Motor neuron (in vitro differentiated cells): ENCODE data around the gene GEMIN2. TPM values are rescaled to one million over a fixed set of nuclear protein-coding genes. Genes with fewer than 3 reads are reported as not detected.
A peak's percentile ranks its signal among the peaks of the same experiment; 100 is the strongest.
"Not testable (repeated sequence)": the region's sequence is repeated elsewhere in the genome, so short reads cannot be mapped to it uniquely, and the experiment has no call there.

Source experiments
- ATAC-seq, 8 experiments: fragments of 200-7000 bp; cut with Tn5 transposase; replicated peaks in 6 of 8; 2 replicates each; pipeline ENCODE4 v1.8.0; 2021; ENCODE audit warnings: mild to moderate bottlenecking in 8 of 8, moderate library complexity in 8 of 8
- H3K27ac ChIP-seq, 2 donors: fragments of 250-450 bp; sonication (Bioruptor Pico); 2 replicates each; pipeline ENCODE4 v1.9.0; 2021; ENCODE audit warnings: antibody characterized with exemption in 2 of 2, mild to moderate bottlenecking in 2 of 2, moderate library complexity in 1 of 2
- H3K4me1 ChIP-seq, 2 donors: fragments of 250-450 bp; sonication (Bioruptor Pico); replicated peaks in 1 of 2; 2 replicates each; pipeline ENCODE4 v1.6.1; 2021; ENCODE audit warnings: antibody characterized with exemption in 2 of 2, mild to moderate bottlenecking in 2 of 2, moderate library complexity in 1 of 2
- H3K4me3 ChIP-seq, 5 donors: fragments of 250-450 bp; sonication (Bioruptor Pico); 2 replicates each; pipeline ENCODE4 v1.9.0; 2021; ENCODE audit warnings: antibody characterized with exemption in 5 of 5, mild to moderate bottlenecking in 5 of 5, moderate library complexity in 4 of 5
- WGBS, 10 experiments: fragments of 450-650 bp; shearing (Covaris generic); methylation state at CpG; one replicate each; pipeline ENCODE4 v1.0.0; 2022; 5-methylcytosine and 5-hydroxymethylcytosine counted together
- in situ Hi-C, 9 experiments: fragments of 400-800 bp; cut with MboI; loops; one replicate each; pipeline ENCODE4 v1.15.0; 2021; ENCODE audit warnings: low sequenced_read_pairs in 9 of 9, low pct_unique_long_range_greater_than_20kb in 2 of 9; ENCODE audit not compliant: unreplicated experiment in 9 of 9
- total RNA-seq, 8 experiments: library from RNA; unstranded; fragments of 300-600 nt; gene quantifications; 2 replicates each; pipeline versions ENCODE4 v1.2.3 to v1.2.4, GENCODE V29; 2022

Gene GEMIN2
- total RNA-seq, 8 experiments from 2014 or later = 14.1 to 33.8 (median 31.1) TPM

GRCh38 chr14:39174560-39175444 lies 60.7 kb downstream of the GEMIN2 start, which contains the start of gene PNN:
TSS of gene PNN (plus strand) at chr14:39175254. CDS start at chr14:39175280, 26 bp downstream.
- peak within 1 kb of the TSS; percentile 60 to 74 (median 64) for H3K4me3 ChIP-seq
- peak within 1 kb of the TSS; percentile 84 to 86 for H3K27ac ChIP-seq
- H3K4me1 ChIP-seq = peaks cover 8 to 10% of the 10 kb centered on the region in 2 donors
- in situ Hi-C loops = no loop called here
- ATAC-seq = peak; percentile 81 to 94 (median 93)
- 0 to 17% (median 0%) methylated on average over 2 to 41 of the region's 56 CpGs for WGBS, 10 experiments

- peak; percentile 2 to 10 (median 6) for ATAC-seq
- peak overlapping the region; percentile 78 to 85 for H3K27ac ChIP-seq
- peaks cover 8 to 10% of the 10 kb centered on the region in 2 donors for H3K4me1 ChIP-seq
- peak overlapping the region; percentile 60 to 74 (median 64) for H3K4me3 ChIP-seq
- in situ Hi-C loops = no loop called here
- 0 to 11% (median 0%) methylated on average over 1 to 13 of the region's 36 CpGs for WGBS, 10 experiments
These were observed 61.5 kb downstream of the GEMIN2 start for GRCh38 chr14:39175445-39176262.

GRCh38 chr14:39176263-39177167 lies 62.4 kb downstream of the GEMIN2 start:
- WGBS, 10 experiments = 43 to 75% (median 62%) methylated on average over 2 to 5 of the region's 5 CpGs
- no peak for ATAC-seq
- in situ Hi-C loops = no loop called here
- Histone ChIP-seq H3K4me3 (peak overlapping the region; percentile 60 to 74 (median 64)), H3K27ac (no peak overlapping the region), H3K4me1 (peaks cover 4 to 7% of the 10 kb centered on the region in 2 donors)

- in situ Hi-C loops = no loop called here
- ATAC-seq = no peak
- H3K4me3 ChIP-seq = no peak overlapping the region
- H3K27ac ChIP-seq = no peak overlapping the region
- H3K4me1 ChIP-seq = peaks cover 4 to 7% of the 10 kb centered on the region in 2 donors
- 92 to 100% (median 95%) methylated on average over 2 to 9 of the region's 9 CpGs for WGBS, 10 experiments
These were observed 63.0 kb downstream of the GEMIN2 start for GRCh38 chr14:39177168-39177545.

GRCh38 chr14:39179042-39179441 lies 64.9 kb downstream of the GEMIN2 start:
- WGBS, 10 experiments = 90 to 98% (median 97%) methylated on average over 4 to 6 of the region's 6 CpGs
- ATAC-seq = no peak
- Histone ChIP-seq H3K4me1 (peaks cover 4 to 7% of the 10 kb centered on the region in 2 donors), H3K27ac (no peak overlapping the region), H3K4me3 (no peak overlapping the region)
- in situ Hi-C loops = no loop called here

- WGBS, 10 experiments = 50 to 100% (median 91%) methylated on average over 2 to 5 of the region's 5 CpGs
- no peak for ATAC-seq
- in situ Hi-C loops = no loop called here
- Histone ChIP-seq H3K4me3 (no peak overlapping the region), H3K4me1 (peaks cover 3 to 4% of the 10 kb centered on the region in 2 donors), H3K27ac (no peak overlapping the region)
These were observed 66.4 kb downstream of the GEMIN2 start for GRCh38 chr14:39180553-39180952.

- ATAC-seq = no peak
- in situ Hi-C loops = no loop called here
- Histone ChIP-seq H3K4me3 (no peak overlapping the region), H3K27ac (no peak overlapping the region), H3K4me1 (peaks cover 3% of the 10 kb centered on the region in 2 donors)
- WGBS, 10 experiments = 72 to 100% (median 94%) methylated on average over 2 to 7 of the region's 7 CpGs; no CpG with 5 or more reads in 1 of the 10 experiments
These were observed 67.0 kb downstream of the GEMIN2 start for GRCh38 chr14:39181026-39181692.

- no peak for ATAC-seq
- no peak overlapping the region for H3K27ac ChIP-seq
- 79 to 97% (median 91%) methylated on average over 3 to 5 of the region's 5 CpGs; no CpG with 5 or more reads in 1 of the 10 experiments for WGBS, 10 experiments
- H3K4me1 ChIP-seq = no peaks in the 10 kb centered on the region
- H3K4me3 ChIP-seq = no peak overlapping the region
- in situ Hi-C loops = no loop called here
These were observed 67.5 kb downstream of the GEMIN2 start for GRCh38 chr14:39181693-39182047.

- in situ Hi-C loops = no loop called here
- H3K27ac ChIP-seq = no peak overlapping the region
- no peak overlapping the region for H3K4me3 ChIP-seq
- ATAC-seq = no peak
- WGBS, 10 experiments = 80 to 100% (median 90%) methylated on average over 1 of the region's 1 CpG; no CpG with 5 or more reads in 3 of the 10 experiments
- H3K4me1 ChIP-seq = no peaks in the 10 kb centered on the region
These were observed 68.9 kb downstream of the GEMIN2 start for GRCh38 chr14:39182770-39183684.

GRCh38 chr14:39183685-39184003 lies 69.5 kb downstream of the GEMIN2 start:
- WGBS, 10 experiments = 80 to 100% (median 97%) methylated on average over 1 to 5 of the region's 5 CpGs; no CpG with 5 or more reads in 4 of the 10 experiments
- in situ Hi-C loops, H3K4me1 ChIP-seq, H3K27ac ChIP-seq, ATAC-seq, H3K4me3 ChIP-seq: not testable (repeated sequence)

- H3K4me3 ChIP-seq = no peak overlapping the region
- 79 to 100% (median 100%) methylated on average over 1 to 4 of the region's 4 CpGs; no CpG with 5 or more reads in 2 of the 10 experiments for WGBS, 10 experiments
- H3K4me1 ChIP-seq = no peaks in the 10 kb centered on the region
- no peak for ATAC-seq
- no peak overlapping the region for H3K27ac ChIP-seq
- in situ Hi-C loops = no loop called here
These were observed 70.6 kb downstream of the GEMIN2 start for GRCh38 chr14:39184628-39185255.
